Activated CD4-positive, alpha-beta T cell treated with anti-CD3 and anti-CD28 coated beads, Interleukin-2, amount 50 U/mL, for 24 hours (primary cell): ENCODE data around the gene ZNG1B.
"Not testable (repeated sequence)": the region's sequence is repeated elsewhere in the genome, so short reads cannot be mapped to it uniquely, and the experiment has no call there.

Source experiments
- DNase-seq, 2 donors: peaks; one replicate each; pipeline ENCODE4 v3.0.0-alpha.2; 2020; ENCODE audit warnings: low read depth in 1 of 2, low spot score in 1 of 2

ZNG1B gene

GRCh38 chr2:113437508-113438465 is at the start of gene ZNG1B:
Gene ZNG1B, plus strand, starts transcription at chr2:113437691. Its CDS starts 178 bp downstream, at chr2:113437869.
- DNase-seq, result peak; percentile 41 to 73

GRCh38 chr2:113390124-113390849 is 47.2 kb upstream of the ZNG1B start:
- peak in 1 of 2 donors; percentile 66 for DNase-seq

DNA sequence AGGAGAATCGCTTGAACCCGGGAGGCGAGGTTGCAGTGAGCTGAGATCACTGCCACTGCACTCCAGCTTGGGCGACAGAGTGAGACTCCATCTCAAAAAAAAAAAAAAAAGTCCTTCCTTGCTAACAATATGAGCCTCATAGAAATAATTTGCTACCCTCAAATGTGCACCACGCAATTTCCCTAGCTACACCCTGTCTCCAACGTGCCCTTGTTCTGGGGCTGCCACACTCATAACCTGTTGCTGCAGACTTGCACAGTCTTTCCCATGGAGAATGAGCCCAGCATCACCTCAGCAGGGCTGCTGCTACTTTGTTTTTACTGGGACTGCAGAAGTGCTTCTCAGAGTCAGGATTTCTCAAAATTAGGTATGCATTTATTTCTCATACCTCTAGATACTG is 46.4 kb upstream of the ZNG1B start:
- DNase-seq, result no peak

- no peak for DNase-seq
Observed at GRCh38 chr2:113406114-113406513, 31.4 kb upstream of the ZNG1B start.

- no peak for DNase-seq
Observed at GRCh38 chr2:113407446-113408099, 29.9 kb upstream of the ZNG1B start.

- DNase-seq, result not testable (repeated sequence)
Observed at GRCh38 chr2:113411725-113412352, 25.7 kb upstream of the ZNG1B start.

- not testable (repeated sequence) for DNase-seq
Observed at GRCh38 chr2:113412774-113413173, 24.7 kb upstream of the ZNG1B start.

DNA sequence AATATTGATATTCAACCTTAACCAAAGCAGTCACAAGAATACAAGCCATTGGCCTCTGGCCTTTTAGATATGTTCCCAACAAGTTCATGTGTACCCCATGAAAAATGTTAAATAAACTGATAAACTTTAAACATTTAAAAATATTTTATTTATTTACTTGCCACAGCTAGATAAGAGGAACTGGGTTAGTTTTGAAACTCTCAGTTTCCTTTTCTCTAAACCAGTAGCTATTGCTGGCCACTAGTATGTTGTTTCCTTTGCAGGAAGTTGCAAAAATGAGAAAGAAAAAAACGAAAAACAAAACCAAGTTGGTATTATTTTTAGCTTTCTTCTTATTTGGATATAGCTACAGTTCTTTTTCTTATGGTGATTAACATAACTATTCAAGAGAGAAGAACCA is 5.7 kb upstream of the ZNG1B start:
- not testable (repeated sequence) for DNase-seq

DNA sequence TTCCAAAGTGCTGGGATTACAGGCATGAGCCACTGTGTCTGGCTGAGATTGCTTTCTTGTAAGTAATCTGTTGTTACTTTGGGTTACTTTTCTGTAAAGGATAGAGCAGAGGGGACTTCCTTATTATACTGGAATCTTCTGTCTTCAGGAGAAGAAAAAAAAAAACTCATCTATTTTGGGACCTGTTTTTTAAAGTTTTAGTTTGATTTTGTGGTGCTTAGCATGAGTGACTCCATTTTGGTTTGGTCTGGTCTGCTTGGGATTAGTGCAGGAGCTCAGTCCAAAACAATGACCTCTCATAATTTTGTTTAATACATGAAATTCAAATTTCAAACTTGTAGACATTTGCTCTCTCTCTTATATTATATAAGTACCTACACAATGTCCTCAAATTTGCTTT is 4.0 kb upstream of the ZNG1B start:
- not testable (repeated sequence) for DNase-seq

DNA sequence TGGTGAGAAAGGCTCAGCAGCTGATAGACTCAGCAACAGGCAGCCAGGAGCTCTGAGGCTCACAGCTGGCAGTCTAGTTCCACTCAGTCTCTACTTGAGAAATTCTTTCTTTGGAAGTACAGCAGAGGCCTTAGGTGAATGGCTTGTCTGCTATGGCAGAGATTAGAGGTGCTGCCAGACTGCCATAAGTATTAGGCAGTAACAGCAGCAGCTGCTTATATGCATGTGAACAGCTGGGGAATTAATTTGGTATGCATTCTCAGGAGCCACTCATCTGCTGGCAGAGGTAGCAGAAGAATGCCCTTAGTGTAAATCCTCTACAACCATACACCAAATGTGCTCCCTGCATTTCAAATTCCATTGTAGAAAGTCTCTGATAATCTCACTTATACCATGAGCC is 28.3 kb downstream of the ZNG1B start:
- DNase-seq, result not testable (repeated sequence)

DNA sequence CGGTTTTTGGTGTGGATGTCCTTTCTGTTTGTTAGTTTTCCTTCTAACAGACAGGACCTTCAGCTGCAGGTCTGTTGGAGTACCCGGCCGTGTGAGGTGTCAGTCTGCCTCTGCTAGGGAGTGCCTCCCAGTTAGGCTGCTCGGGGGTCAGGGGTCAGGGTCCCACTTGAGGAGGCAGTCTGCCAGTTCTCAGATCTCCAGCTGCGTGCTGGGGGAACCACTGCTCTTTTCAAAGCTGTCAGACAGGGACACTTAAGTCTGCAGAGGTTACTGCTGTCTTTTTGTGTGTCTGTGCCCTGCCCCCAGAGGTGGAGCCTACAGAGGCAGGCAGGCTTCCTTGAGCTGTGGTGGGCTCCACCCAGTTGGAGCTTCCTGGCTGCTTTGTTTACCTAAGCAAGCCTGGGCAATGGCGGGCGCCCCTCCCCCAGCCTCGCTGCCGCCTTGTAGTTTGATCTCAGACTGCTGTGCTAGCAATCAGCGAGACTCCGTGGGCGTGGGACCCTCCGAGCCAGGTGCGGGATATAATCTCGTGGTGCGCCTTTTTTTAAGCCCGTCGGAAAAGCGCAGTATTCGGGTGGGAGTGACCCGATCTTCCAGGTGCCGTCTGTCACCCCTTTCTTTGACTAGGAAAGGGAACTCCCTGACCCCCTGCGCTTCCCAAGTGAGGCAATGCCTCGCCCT is 39.3 kb downstream of the ZNG1B start:
- not testable (repeated sequence) for DNase-seq

DNA sequence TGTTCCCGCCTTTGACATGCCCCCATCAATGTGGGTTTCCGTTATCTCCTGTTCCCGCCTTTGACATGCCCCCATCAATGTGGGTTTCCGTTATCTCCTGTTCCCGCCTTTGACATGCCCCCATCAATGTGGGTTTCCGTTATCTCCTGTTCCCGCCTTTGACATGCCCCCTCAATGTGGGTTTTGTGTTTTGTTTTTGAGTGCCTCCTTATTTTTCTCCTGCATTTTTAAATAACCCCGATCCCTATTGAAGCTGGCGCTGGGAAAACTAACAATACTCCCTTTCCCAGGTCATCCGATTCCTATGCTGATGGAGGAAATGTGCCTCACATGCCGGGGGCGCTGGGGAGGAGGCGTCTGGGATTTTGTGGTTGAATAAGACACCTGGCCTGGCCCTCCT is 59.0 kb downstream of the ZNG1B start:
- not testable (repeated sequence) for DNase-seq

DNA sequence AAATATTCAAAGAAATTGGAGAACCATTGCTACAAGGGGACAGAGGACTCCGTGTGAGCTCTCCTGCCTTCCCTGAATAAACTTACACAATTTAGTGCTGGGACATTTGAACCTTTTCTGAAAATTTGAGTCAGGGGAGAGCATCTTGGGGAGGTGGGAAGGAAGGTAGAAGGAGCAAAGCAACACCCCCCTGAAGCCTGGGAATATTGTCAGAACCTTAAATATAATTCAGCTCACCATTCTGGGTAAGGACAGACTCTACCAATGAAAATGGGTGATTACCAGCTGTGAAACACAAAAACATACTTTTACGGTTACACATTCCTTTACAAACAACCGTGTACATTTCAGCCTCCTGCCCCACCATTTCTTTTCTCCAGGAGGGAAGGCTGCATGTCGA is 60.9 kb downstream of the ZNG1B start, which contains the start of gene FOXD4L1:
FOXD4L1 (plus strand) TSS at position 301 of the 400 bp plus-strand sequence. CDS start 592 bp downstream, outside the sequence.
- not testable (repeated sequence) for DNase-seq

DNA sequence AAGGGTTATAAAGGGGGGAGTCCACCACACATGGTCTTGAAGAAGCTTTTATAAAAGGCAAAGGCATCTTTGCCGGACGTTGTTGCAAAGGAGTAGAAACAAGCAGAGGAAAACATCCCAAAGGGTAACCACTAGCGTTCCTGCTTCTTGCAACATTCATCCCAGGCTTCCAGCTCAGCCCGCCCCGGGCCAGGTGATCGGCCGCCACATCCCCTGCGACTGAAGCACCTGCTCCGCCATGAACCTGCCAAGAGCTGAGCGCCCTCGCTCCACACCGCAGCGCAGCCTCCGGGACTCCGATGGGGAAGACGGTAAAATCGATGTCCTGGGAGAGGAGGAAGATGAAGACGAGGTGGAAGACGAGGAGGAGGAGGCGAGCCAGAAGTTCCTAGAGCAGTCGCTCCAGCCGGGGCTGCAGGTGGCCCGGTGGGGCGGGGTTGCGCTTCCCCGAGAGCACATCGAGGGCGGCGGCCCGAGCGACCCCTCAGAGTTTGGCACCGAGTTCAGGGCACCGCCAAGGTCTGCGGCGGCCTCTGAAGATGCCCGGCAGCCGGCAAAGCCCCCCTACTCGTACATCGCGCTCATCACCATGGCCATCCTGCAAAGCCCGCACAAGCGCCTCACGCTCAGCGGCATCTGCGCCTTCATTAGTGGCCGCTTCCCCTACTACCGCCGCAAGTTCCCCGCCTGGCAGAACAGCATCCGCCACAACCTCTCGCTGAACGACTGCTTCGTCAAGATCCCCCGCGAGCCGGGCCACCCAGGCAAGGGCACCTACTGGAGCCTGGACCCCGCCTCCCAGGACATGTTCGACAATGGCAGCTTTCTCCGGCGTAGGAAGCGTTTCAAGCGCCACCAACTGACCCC is 61.8 kb downstream of the ZNG1B start:
- not testable (repeated sequence) for DNase-seq

DNA sequence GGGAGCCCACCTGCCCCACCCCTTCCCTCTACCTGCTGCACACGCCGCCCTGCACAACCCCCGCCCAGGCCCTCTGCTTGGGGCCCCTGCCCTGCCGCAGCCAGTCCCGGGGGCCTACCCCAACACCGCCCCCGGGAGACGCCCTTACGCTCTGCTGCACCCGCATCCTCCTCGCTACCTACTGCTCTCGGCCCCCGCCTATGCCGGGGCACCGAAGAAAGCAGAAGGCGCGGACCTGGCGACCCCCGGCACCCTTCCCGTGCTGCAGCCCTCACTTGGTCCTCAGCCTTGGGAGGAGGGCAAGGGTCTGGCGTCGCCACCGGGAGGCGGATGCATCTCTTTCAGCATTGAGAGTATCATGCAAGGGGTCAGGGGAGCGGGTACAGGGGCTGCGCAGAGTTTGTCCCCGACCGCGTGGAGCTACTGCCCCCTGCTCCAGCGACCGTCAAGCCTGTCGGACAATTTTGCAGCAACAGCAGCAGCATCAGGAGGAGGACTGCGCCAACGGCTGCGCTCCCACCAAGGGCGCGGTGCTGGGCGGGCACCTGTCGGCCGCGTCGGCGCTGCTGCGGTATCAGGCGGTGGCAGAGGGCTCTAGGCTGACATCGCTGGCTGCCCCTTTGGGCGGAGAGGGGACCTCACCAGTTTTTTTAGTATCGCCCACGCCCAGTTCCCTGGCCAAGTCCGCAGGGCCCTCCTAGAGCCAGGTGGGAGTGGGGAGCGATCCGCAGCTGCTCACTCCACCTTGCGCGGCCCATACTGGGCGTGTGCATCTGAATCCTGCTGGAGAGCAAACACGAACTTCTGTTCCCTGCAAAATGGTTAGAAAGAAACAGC is 62.6 kb downstream of the ZNG1B start:
- not testable (repeated sequence) for DNase-seq

GRCh38 chr2:113500723-113501038 is 63.2 kb downstream of the ZNG1B start:
- not testable (repeated sequence) for DNase-seq

- not testable (repeated sequence) for DNase-seq
Observed at GRCh38 chr2:113502216-113503093, 65.0 kb downstream of the ZNG1B start.
